MM.1S (cell line): ENCODE results near the gene MON1B.

Source experiments
- CTCF ChIP-seq: fragments of 300-600 bp; sonication (generic); IDR thresholded peaks from 2 replicates; pipeline ENCODE4 v1.5.1; 2016; ENCODE audit warnings: antibody characterized with exemption, low read length, mixed read lengths
- EZH2 ChIP-seq: fragments of 300-600 bp; sonication (generic); optimal IDR thresholded peaks from 2 replicates; pipeline ENCODE3; 2017; ENCODE audit warnings: low read depth, mild to moderate bottlenecking, antibody characterized with exemption, low read length, mixed read lengths
- EZH2phosphoT487 ChIP-seq: fragments of 300-600 bp; sonication (generic); IDR thresholded peaks from 2 replicates; pipeline ENCODE4 v1.6.1; 2018; ENCODE audit warnings: antibody characterized with exemption, low read length

GRCh38 chr16:77225182-77225581, 34.2 kb downstream of the MON1B start:
- TF ChIP-seq CTCF (no peak), EZH2phosphoT487 (no peak), EZH2 (no peak)
